Measurements from ENCODE around the gene DOC2B.

- TF ChIP-seq CTCF (IDR thresholded peaks at IDR 0.05 in 2 of 3, conservative IDR thresholded peaks at IDR 0.05 in 1 of 3; ENCODE audit: borderline replicate concordance in 1 of 3, insufficient read depth in 1 of 3, low read depth in 2 of 3, low read length in 2 of 3) (no peak), REST (IDR thresholded peaks at IDR 0.05; ENCODE audit: low read depth) (no peak), POLR2AphosphoS5 (IDR thresholded peaks at IDR 0.05; ENCODE audit: low read depth, low read length) (no peak), POLR2A (IDR thresholded peaks at IDR 0.05; ENCODE audit: borderline replicate concordance, extremely low read depth, insufficient read depth, insufficient read length) (no peak), SRF (IDR thresholded peaks at IDR 0.05; ENCODE audit: low read depth) (no peak), MAX (IDR thresholded peaks at IDR 0.05) (no peak), JUND (IDR thresholded peaks at IDR 0.05) (no peak), ZNF274 (IDR thresholded peaks at IDR 0.05; ENCODE audit: low read depth, low read length) (no peak), EZH2phosphoT487 (IDR thresholded peaks at IDR 0.05; ENCODE audit: borderline replicate concordance) (no peak), ATF3 (IDR thresholded peaks at IDR 0.05) (no peak), EZH2 (IDR thresholded peaks at IDR 0.05) (no peak), RAD21 (IDR thresholded peaks at IDR 0.05; ENCODE audit: low read depth) (no peak), CEBPB (IDR thresholded peaks at IDR 0.05; ENCODE audit: low read depth) (no peak)
Measured at GRCh38 chr17:172401-172800, 9.0 kb downstream of the DOC2B start.

Data from HCT116 (cell line).